ENCODE data around the gene TOX2. TPM values are rescaled to one million over a fixed set of nuclear protein-coding genes. Genes with fewer than 3 reads are reported as not detected.

The TOX2 gene
- total RNA-seq, 2 experiments from 2014 or later = 0.23 TPM; not detected in 1

DNA sequence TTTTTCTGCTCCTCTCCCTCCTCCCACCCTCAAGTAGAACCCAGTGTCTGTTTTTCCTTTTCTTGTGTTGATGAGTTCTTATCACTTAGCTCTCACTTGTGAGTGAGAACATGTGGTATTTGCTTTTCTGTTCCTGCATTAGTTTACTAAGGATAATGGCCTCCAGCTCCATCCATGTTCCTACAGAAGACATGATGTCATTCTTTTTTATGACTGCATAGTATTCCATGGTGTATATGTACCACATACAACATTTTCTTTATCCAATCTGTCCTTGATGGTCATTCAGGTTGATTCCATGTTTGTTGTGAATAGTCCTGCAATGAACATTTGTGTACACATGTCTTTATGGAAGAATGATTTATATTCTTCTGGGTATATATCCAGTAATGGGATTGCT is 81.0 kb downstream of the TOX2 start:
- intact Hi-C loops (cut with micrococcal nuclease; ENCODE audit: unreplicated experiment) = no loop called here
- ChIA-PET CTCF (ENCODE audit: unreplicated experiment) (no interaction called here), POLR2A (no interaction called here)
- no peak for TF ChIP-seq EZH2phosphoT487 (IDR thresholded peaks at IDR 0.05; ENCODE audit: borderline replicate concordance, low read depth, low read length)
- TF ChIP-seq CTCF (conservative IDR thresholded peaks at IDR 0.05; ENCODE audit: low read length) = no peak
- Histone ChIP-seq H3K79me2 (ENCODE audit: insufficient read depth, low read depth, low read length) (no peaks in the 10 kb centered on the region), H3K27ac (ENCODE audit: low read depth, low read length, poor library complexity, severe bottlenecking) (no peak overlapping the region), H3K9me3 (ENCODE audit: low read length) (no peaks in the 10 kb centered on the region), H3K4me2 (ENCODE audit: low read length) (no peak overlapping the region), H3K36me3 (ENCODE audit: insufficient read depth, low read length) (no peaks in the 10 kb centered on the region), H3K9me2 (ENCODE audit: insufficient read depth, low read length) (no peaks in the 10 kb centered on the region), H3K4me1 (ENCODE audit: insufficient read depth, low read length, poor library complexity, severe bottlenecking) (no peaks in the 10 kb centered on the region), H4K20me1 (ENCODE audit: insufficient read depth, low read length) (no peaks in the 10 kb centered on the region), H2AFZ (ENCODE audit: low read length) (no peak overlapping the region), H3K4me3 (ENCODE audit: low read depth, low read length, poor library complexity, severe bottlenecking) (no peak overlapping the region)
- no peak for DNase-seq (ENCODE audit: low spot score)
- BruUV-seq (replicated peaks) = no TSS peak

DNA sequence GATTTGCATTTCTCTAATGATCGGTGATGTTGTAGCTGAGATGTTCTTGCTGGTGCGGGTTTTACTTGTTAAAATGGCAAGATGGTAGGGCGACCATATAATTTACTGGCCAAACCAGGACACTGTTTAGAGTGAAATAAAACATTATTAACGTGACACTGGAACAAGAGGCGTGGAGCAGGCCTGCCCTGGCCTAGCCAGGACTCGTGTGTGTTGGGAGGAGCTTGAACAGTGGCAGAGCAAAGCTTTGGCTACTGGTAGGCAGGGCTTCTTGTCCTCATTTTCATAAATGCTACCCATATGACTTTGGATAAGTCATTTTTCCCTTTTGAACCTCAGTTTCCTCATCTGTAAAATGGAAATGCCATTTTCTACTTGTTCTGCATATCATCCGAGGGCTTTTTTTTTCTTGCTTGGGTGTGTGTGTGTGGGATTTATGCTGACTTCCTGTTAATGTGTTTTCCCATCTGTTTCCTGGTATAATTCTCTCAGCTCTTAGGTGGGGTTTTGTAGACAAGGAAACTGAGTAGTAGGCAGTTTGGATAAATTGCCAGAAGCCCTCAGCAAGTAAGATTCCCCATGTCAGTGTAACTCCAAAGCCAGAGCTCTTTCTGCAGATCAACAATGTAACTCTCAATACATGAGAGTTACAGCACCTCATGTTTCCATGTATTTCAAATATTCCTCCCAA is 81.7 kb downstream of the TOX2 start:
- H3K9me2 ChIP-seq (ENCODE audit: insufficient read depth, low read length) = no peaks in the 10 kb centered on the region
- H4K20me1 ChIP-seq (ENCODE audit: insufficient read depth, low read length) = no peaks in the 10 kb centered on the region
- no TSS peak for BruUV-seq (replicated peaks)
- H2AFZ ChIP-seq (ENCODE audit: low read length) = no peak overlapping the region
- H3K27ac ChIP-seq (ENCODE audit: low read depth, low read length, poor library complexity, severe bottlenecking) = no peak overlapping the region
- no peaks in the 10 kb centered on the region for H3K9me3 ChIP-seq (ENCODE audit: low read length)
- H3K4me2 ChIP-seq (ENCODE audit: low read length) = no peak overlapping the region
- no peaks in the 10 kb centered on the region for H3K4me1 ChIP-seq (ENCODE audit: insufficient read depth, low read length, poor library complexity, severe bottlenecking)
- H3K79me2 ChIP-seq (ENCODE audit: insufficient read depth, low read depth, low read length) = no peaks in the 10 kb centered on the region
- DNase-seq (ENCODE audit: low spot score) = no peak
- H3K36me3 ChIP-seq (ENCODE audit: insufficient read depth, low read length) = no peaks in the 10 kb centered on the region
- no peak for TF ChIP-seq EZH2phosphoT487 (IDR thresholded peaks at IDR 0.05; ENCODE audit: borderline replicate concordance, low read depth, low read length)
- no peak for TF ChIP-seq CTCF (conservative IDR thresholded peaks at IDR 0.05; ENCODE audit: low read length)
- CTCF ChIA-PET (ENCODE audit: unreplicated experiment) = no interaction called here
- POLR2A ChIA-PET = no interaction called here
- no peak overlapping the region for H3K4me3 ChIP-seq (ENCODE audit: low read depth, low read length, poor library complexity, severe bottlenecking)
- intact Hi-C loops (cut with micrococcal nuclease; ENCODE audit: unreplicated experiment) = no loop called here

DNA sequence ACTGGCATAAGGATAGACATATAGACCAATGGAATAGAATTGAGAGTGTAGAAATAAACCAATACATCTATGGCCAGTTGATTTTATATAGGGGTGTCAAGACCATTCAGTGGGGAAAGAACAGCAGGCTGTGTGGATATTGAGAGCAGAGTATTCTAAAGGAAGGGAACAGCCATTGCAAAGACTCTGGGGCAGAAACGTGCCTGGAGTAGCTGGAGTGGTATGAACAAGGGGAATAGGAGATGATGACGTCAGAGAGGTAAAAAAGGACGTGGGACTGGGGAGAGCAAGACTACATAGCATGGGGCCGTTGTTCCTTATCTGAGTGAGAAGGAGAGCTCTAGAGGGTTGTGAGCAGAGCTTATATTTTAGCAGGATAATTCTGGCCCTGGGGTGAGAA is 85.2 kb downstream of the TOX2 start:
- BruUV-seq (replicated peaks) = no TSS peak
- CTCF ChIA-PET (ENCODE audit: unreplicated experiment) = no interaction called here
- no peak for DNase-seq (ENCODE audit: low spot score)
- Histone ChIP-seq H3K36me3 (ENCODE audit: insufficient read depth, low read length) (no peaks in the 10 kb centered on the region), H3K79me2 (ENCODE audit: insufficient read depth, low read depth, low read length) (no peaks in the 10 kb centered on the region), H2AFZ (ENCODE audit: low read length) (no peak overlapping the region), H3K27ac (ENCODE audit: low read depth, low read length, poor library complexity, severe bottlenecking) (no peak overlapping the region), H3K4me1 (ENCODE audit: insufficient read depth, low read length, poor library complexity, severe bottlenecking) (no peaks in the 10 kb centered on the region), H3K4me3 (ENCODE audit: low read depth, low read length, poor library complexity, severe bottlenecking) (no peak overlapping the region), H3K9me2 (ENCODE audit: insufficient read depth, low read length) (no peaks in the 10 kb centered on the region), H3K4me2 (ENCODE audit: low read length) (no peak overlapping the region), H4K20me1 (ENCODE audit: insufficient read depth, low read length) (no peaks in the 10 kb centered on the region), H3K9me3 (ENCODE audit: low read length) (no peaks in the 10 kb centered on the region)
- POLR2A ChIA-PET = no interaction called here
- TF ChIP-seq EZH2phosphoT487 (IDR thresholded peaks at IDR 0.05; ENCODE audit: borderline replicate concordance, low read depth, low read length) = no peak
- no peak for TF ChIP-seq CTCF (conservative IDR thresholded peaks at IDR 0.05; ENCODE audit: low read length)
- intact Hi-C loops (cut with micrococcal nuclease; ENCODE audit: unreplicated experiment) = no loop called here
